CD14-positive monocyte (primary cell): Measurements from ENCODE around the gene BOLA3. TPM values are rescaled to one million over a fixed set of nuclear protein-coding genes. Genes with fewer than 3 reads are reported as not detected.
A peak's percentile ranks its signal among the peaks of the same experiment; 100 is the strongest.
"Not testable (repeated sequence)": the region's sequence is repeated elsewhere in the genome, so short reads cannot be mapped to it uniquely, and the experiment has no call there.

ENCODE experiments used
- DNase-seq, 3 donors: peaks; one replicate each; pipeline ENCODE4 v3.0.0-alpha.2; 2011 to 2022
- H2AFZ ChIP-seq: 2 replicates; pipeline ENCODE4 v1.6.0; 2012; ENCODE audit warnings: mild to moderate bottlenecking, low read depth, low read length, inconsistent platforms; ENCODE audit not compliant: insufficient read depth, poor library complexity, severe bottlenecking
- H3K27ac ChIP-seq, 2 donors: 1 replicate in 1 of 2; 2 replicates in 1 of 2; pipeline ENCODE4 v1.5.1; 2012 to 2013; ENCODE audit warnings: low read length in 2 of 2, control low read depth in 1 of 2, inconsistent platforms in 1 of 2, low read depth in 1 of 2, mild to moderate bottlenecking in 1 of 2
- H3K27me3 ChIP-seq, 2 donors: one replicate each; pipeline versions ENCODE4 v1.6.0 to v1.6.1; 2011 to 2013; ENCODE audit warnings: low read length in 2 of 2; ENCODE audit not compliant: control insufficient read depth in 2 of 2, insufficient read depth in 2 of 2
- H3K36me3 ChIP-seq, 2 donors: replicated peaks in 1 of 2; 1 replicate in 1 of 2; 2 replicates in 1 of 2; pipeline versions ENCODE4 v1.5.1 to v1.6.1; 2012 to 2013; ENCODE audit warnings: low read length in 2 of 2, control low read depth in 1 of 2, inconsistent platforms in 1 of 2, mild to moderate bottlenecking in 1 of 2; ENCODE audit not compliant: insufficient read depth in 2 of 2, control insufficient read depth in 1 of 2
- H3K4me1 ChIP-seq, 2 donors: 1 replicate in 1 of 2; 2 replicates in 1 of 2; pipeline versions ENCODE4 v1.5.1 to v1.6.1; 2012 to 2013; ENCODE audit warnings: low read length in 2 of 2, control low read depth in 1 of 2, inconsistent platforms in 1 of 2, mild to moderate bottlenecking in 1 of 2, moderate library complexity in 1 of 2; ENCODE audit not compliant: insufficient read depth in 2 of 2, control insufficient read depth in 1 of 2
- H3K4me2 ChIP-seq: replicated peaks from 2 replicates; pipeline ENCODE3; 2012; ENCODE audit warnings: low read length, moderate library complexity, mild to moderate bottlenecking; ENCODE audit not compliant: poor library complexity, severe bottlenecking; ENCODE audit errors: extremely low read depth
- H3K4me3 ChIP-seq, 3 experiments: fragments of 200-600 bp in 1 of 3; sonication (generic) in 1 of 3; replicated peaks in 1 of 3; 1 replicate in 2 of 3; 2 replicates in 1 of 3; pipeline ENCODE4 v1.5.1; 2011 to 2013; ENCODE audit warnings: low read length in 3 of 3, mild to moderate bottlenecking in 3 of 3, control low read depth in 2 of 3, low read depth in 2 of 3, inconsistent platforms in 1 of 3, moderate library complexity in 1 of 3
- H3K79me2 ChIP-seq: 2 replicates; pipeline ENCODE4 v1.6.0; 2012; ENCODE audit warnings: mild to moderate bottlenecking, control low read depth, inconsistent platforms, low read length, moderate library complexity; ENCODE audit not compliant: insufficient read depth
- H3K9ac ChIP-seq: 2 replicates; pipeline ENCODE4 v1.6.0; 2017; ENCODE audit warnings: low read length, mild to moderate bottlenecking; ENCODE audit not compliant: insufficient read depth, poor library complexity, severe bottlenecking
- H3K9me3 ChIP-seq, 2 donors: replicated peaks in 1 of 2; 1 replicate in 1 of 2; 2 replicates in 1 of 2; pipeline versions ENCODE4 v1.5.1 to v1.6.1; 2012 to 2013; ENCODE audit warnings: low read length in 2 of 2, control low read depth in 1 of 2; ENCODE audit not compliant: control insufficient read depth in 1 of 2, insufficient read depth in 1 of 2
- H4K20me1 ChIP-seq: 2 replicates; pipeline ENCODE4 v1.6.0; 2012; ENCODE audit warnings: mild to moderate bottlenecking, low read length, control low read depth, moderate library complexity; ENCODE audit not compliant: insufficient read depth
- H3K27ac Mint-ChIP-seq, 7 donors: one replicate each; pipeline ENCODE4 v1.8.0; 2020; ENCODE audit warnings: mild to moderate bottlenecking in 7 of 7, mixed read lengths in 7 of 7, moderate library complexity in 6 of 7, inconsistent platforms in 2 of 7
- H3K27me3 Mint-ChIP-seq, 3 donors: one replicate each; pipeline ENCODE4 v1.8.0; 2021 to 2022; ENCODE audit warnings: low read depth in 3 of 3, mild to moderate bottlenecking in 3 of 3, mixed read lengths in 3 of 3, moderate library complexity in 3 of 3, inconsistent platforms in 1 of 3
- H3K36me3 Mint-ChIP-seq, 2 donors: one replicate each; pipeline ENCODE4 v1.8.0; 2020; ENCODE audit warnings: mixed read lengths in 2 of 2, inconsistent platforms in 1 of 2, mild to moderate bottlenecking in 1 of 2
- H3K4me1 Mint-ChIP-seq: one replicate; pipeline ENCODE4 v1.8.0; 2020; ENCODE audit warnings: mild to moderate bottlenecking, mixed read lengths
- H3K4me3 Mint-ChIP-seq, 2 donors: one replicate each; pipeline ENCODE4 v1.8.0; 2020; ENCODE audit warnings: mild to moderate bottlenecking in 2 of 2, mixed read lengths in 2 of 2, moderate library complexity in 1 of 2
- H3K9me3 Mint-ChIP-seq, 7 donors: one replicate each; pipeline ENCODE4 v1.8.0; 2020 to 2022; ENCODE audit warnings: mixed read lengths in 7 of 7, mild to moderate bottlenecking in 6 of 7, moderate library complexity in 6 of 7, inconsistent platforms in 2 of 7
- whole genome bisulfite sequencing: methylation state at CpG from one replicate; pipeline ENCODE4 v1.1.5; 2013; ENCODE audit warnings: missing lambda C conversion rate; ENCODE audit not compliant: insufficient coverage; 5-methylcytosine and 5-hydroxymethylcytosine counted together
- intact Hi-C, 2 donors: fragments of 100-400 bp; cut with micrococcal nuclease; formaldehyde crosslinking; loops; one replicate each; pipeline versions ENCODE4 v1.15.0 to v1.15.1; 2023
- polyA plus RNA-seq, 3 donors: library from polyadenylated mRNA; depleted of rRNA in 1 of 3; unstranded in 2 of 3; stranded (reverse) in 1 of 3; fragments of 300-500 nt in 2 of 3; fragments of >200 nt in 1 of 3; fragmentation: Illumina TruSeq in 2 of 3; gene quantifications; 1 replicate in 2 of 3; 2 replicates in 1 of 3; pipeline ENCODE4 v1.2.3, GENCODE V29; 2012 to 2021
- TF ChIP-seq, protein P1 (sequence below): fragments of 200-600 bp; IDR thresholded peaks from one replicate; pipeline ENCODE4 v1.8.0; 2022; ENCODE audit warnings: antibody characterized with exemption, mild to moderate bottlenecking

The BOLA3 gene
- polyA plus RNA-seq, 3 donors: 3.9 to 8.0 (median 7.7) TPM

DNA sequence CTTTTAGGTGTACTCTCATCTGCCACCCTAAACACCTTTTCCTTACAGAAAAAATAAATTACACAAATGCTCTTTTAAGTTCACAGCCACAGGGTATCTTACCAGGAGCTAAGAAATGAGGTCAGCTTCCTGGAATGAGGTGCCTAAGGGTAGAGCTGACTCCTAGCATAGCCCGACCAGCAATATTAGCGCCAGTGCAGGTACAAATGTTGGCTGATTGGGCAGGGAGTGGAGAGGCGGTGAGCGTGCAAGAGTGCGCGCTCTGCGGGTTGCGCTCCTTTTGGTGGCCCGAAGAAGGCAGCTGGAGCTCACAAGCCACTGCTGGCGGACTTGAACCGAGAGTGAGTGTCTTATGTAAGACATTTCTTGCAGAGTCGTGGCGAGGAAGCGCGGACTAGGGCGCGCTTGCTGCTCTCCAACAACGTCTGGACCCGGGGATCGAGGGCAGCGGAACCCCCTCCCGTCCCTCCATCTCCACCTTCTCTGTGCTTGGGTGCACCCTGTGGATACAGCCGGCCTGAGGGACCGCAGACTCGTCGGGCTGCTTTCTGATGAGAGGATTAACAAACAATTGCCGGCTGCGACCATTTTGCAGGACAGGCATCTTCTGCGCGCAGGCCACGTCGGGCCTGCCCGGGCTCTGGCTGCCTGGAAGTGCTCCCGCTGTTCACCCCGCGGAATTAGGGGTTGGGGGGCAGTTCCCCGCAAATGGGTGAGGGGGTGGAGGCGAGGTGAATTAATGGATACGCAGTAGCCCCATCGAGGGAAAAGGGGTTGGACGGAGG, 17.3 kb downstream of the BOLA3 start:
- H3K36me3 ChIP-seq: peaks cover 7 to 13% of the 10 kb centered on the region in 2 donors
- no peak overlapping the region for H3K27ac ChIP-seq
- no peak overlapping the region for H2AFZ ChIP-seq
- intact Hi-C loops: no loop called here
- no peak for DNase-seq
- 53% methylated on average over 37 of the region's 41 CpGs for WGBS
- H3K4me1 ChIP-seq: no peaks in the 10 kb centered on the region
- H3K9ac ChIP-seq: no peak overlapping the region
- no peak overlapping the region for H3K27ac Mint-ChIP-seq
- H3K79me2 ChIP-seq: no peaks in the 10 kb centered on the region
- no peaks in the 10 kb centered on the region for H4K20me1 ChIP-seq
- H3K4me1 Mint-ChIP-seq: peaks cover 5% of the 10 kb centered on the region
- TF ChIP-seq, protein P1, sequence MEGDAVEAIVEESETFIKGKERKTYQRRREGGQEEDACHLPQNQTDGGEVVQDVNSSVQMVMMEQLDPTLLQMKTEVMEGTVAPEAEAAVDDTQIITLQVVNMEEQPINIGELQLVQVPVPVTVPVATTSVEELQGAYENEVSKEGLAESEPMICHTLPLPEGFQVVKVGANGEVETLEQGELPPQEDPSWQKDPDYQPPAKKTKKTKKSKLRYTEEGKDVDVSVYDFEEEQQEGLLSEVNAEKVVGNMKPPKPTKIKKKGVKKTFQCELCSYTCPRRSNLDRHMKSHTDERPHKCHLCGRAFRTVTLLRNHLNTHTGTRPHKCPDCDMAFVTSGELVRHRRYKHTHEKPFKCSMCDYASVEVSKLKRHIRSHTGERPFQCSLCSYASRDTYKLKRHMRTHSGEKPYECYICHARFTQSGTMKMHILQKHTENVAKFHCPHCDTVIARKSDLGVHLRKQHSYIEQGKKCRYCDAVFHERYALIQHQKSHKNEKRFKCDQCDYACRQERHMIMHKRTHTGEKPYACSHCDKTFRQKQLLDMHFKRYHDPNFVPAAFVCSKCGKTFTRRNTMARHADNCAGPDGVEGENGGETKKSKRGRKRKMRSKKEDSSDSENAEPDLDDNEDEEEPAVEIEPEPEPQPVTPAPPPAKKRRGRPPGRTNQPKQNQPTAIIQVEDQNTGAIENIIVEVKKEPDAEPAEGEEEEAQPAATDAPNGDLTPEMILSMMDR: no peak
- H3K4me3 Mint-ChIP-seq: peak overlapping the region in 1 of 2 donors; percentile 57
- no peaks in the 10 kb centered on the region for H3K9me3 ChIP-seq
- peaks cover 20% of the 10 kb centered on the region in 2 donors for H3K36me3 Mint-ChIP-seq
- no peak overlapping the region for H3K4me2 ChIP-seq
- H3K27me3 ChIP-seq: peaks cover 0 to 26% of the 10 kb centered on the region in 2 donors
- peaks cover 2 to 9% (median 7%) of the 10 kb centered on the region in 7 donors for H3K9me3 Mint-ChIP-seq
- H3K4me3 ChIP-seq: no peak overlapping the region
- peaks cover 24 to 36% (median 24%) of the 10 kb centered on the region in 3 donors for H3K27me3 Mint-ChIP-seq

DNA sequence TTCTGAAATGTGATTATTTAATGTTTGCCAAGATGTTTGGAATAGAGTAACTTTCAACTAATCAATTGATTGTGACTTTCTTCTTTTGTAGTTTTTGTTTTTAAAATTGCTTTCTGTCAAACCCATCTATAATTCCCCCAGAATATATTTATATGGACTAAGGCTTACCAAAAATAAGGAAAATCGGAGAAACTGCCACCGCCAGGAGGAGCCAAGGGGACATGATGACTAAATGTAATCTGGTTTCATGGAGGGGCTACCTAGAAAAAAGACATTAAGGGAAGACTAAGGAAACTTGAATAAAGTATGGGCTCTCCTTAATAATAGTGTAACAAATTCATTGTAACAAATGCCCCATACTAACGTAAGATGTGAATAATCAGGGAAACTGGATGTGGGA, 19.5 kb downstream of the BOLA3 start:
- H3K27ac ChIP-seq: no peak overlapping the region
- no peaks in the 10 kb centered on the region for H3K36me3 ChIP-seq
- TF ChIP-seq, protein P1: no peak
- peaks cover 4 to 13% (median 11%) of the 10 kb centered on the region in 7 donors for H3K9me3 Mint-ChIP-seq
- H4K20me1 ChIP-seq: no peaks in the 10 kb centered on the region
- peaks cover 24 to 36% (median 26%) of the 10 kb centered on the region in 3 donors for H3K27me3 Mint-ChIP-seq
- H3K79me2 ChIP-seq: no peaks in the 10 kb centered on the region
- peaks cover 2 to 3% of the 10 kb centered on the region in 2 donors for H3K36me3 Mint-ChIP-seq
- H3K4me3 Mint-ChIP-seq: no peak overlapping the region
- no peak overlapping the region for H3K27ac Mint-ChIP-seq
- no peak overlapping the region for H3K4me3 ChIP-seq
- H3K4me1 ChIP-seq: no peaks in the 10 kb centered on the region
- no peak overlapping the region for H3K9ac ChIP-seq
- no CpG with 5 or more reads among the region's 3 CpGs for WGBS
- H3K4me2 ChIP-seq: no peak overlapping the region
- peaks cover 0 to 26% of the 10 kb centered on the region in 2 donors for H3K27me3 ChIP-seq
- no peak overlapping the region for H2AFZ ChIP-seq
- H3K9me3 ChIP-seq: peaks cover 3 to 6% of the 10 kb centered on the region in 2 donors
- intact Hi-C loops: no loop called here
- H3K4me1 Mint-ChIP-seq: peaks cover 5% of the 10 kb centered on the region
- DNase-seq: no peak

DNA sequence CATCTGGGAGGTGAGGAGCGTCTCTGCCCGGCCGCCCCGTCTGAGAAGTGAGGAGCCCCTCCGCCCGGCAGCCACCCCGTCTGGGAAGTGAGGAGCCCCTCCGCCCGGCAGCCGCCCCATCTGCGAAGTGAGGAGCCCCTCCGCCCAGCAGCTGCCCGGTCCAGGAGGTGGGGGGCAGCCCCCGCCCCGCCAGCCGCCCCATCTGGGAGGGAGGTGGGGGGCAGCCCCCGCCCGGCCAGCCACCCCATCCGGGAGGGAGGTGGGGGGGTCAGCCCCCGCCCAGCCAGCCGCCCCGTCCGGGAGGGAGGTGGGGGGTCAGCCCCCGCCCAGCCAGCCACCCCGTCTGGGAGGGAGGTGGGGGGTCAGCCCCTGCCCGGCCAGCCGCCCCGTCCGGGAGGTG, 23.8 kb downstream of the BOLA3 start:
- H3K4me3 Mint-ChIP-seq, H3K36me3 ChIP-seq, DNase-seq, H3K9ac ChIP-seq, H3K4me2 ChIP-seq, H3K4me1 Mint-ChIP-seq, H4K20me1 ChIP-seq, H3K27me3 ChIP-seq, H3K4me3 ChIP-seq, H2AFZ ChIP-seq, H3K27ac ChIP-seq, H3K79me2 ChIP-seq, H3K36me3 Mint-ChIP-seq, intact Hi-C loops, H3K27ac Mint-ChIP-seq: not testable (repeated sequence)
- peaks cover 10 to 11% of the 10 kb centered on the region in 2 donors for H3K4me1 ChIP-seq
- WGBS: 95% methylated on average over 4 of the region's 29 CpGs
- Mint-ChIP-seq H3K9me3 (peaks cover 22 to 36% (median 35%) of the 10 kb centered on the region in 7 donors), H3K27me3 (peaks cover 6 to 16% (median 12%) of the 10 kb centered on the region in 3 donors)
- H3K9me3 ChIP-seq: peaks cover 17 to 22% of the 10 kb centered on the region in 2 donors
